GM12878 (cell line): ENCODE measurements around the gene SYNDIG1. TPM values are rescaled to one million over a fixed set of nuclear protein-coding genes. Genes with fewer than 3 reads are reported as not detected.

ENCODE experiments used
- ATAC-seq: fragments of 200-7000 bp; cut with Tn5 transposase; 3 replicates; pipeline ENCODE4 v1.9.1; 2020; ENCODE audit warnings: mild to moderate bottlenecking, moderate library complexity
- BruUV-seq: library from RNA; stranded (reverse); fragments of 400-500 nt; replicated peaks from 2 replicates; lab custom pipeline; 2021; lab: Mats Ljungman, UMichigan
- CTCF ChIA-PET: fragments of 300-600 bp; sonication (Branson Sonifier 250); formaldehyde crosslinking; extraction: SDS; loops from one replicate; lab custom pipeline; 2021; ENCODE audit warnings: inconsistent platforms; lab: Yijun Ruan, JAX
- POLR2A ChIA-PET: fragments of 350-600 bp; formaldehyde crosslinking; extraction: SDS; loops from one replicate; lab custom pipeline; 2021; ENCODE audit warnings: inconsistent platforms; lab: Charles Lee
- RAD21 ChIA-PET: fragments of 300-600 bp; sonication (Branson Sonifier 250); formaldehyde crosslinking; loops from one replicate; lab custom pipeline; 2023; ENCODE audit warnings: antibody characterized with exemption; ENCODE audit not compliant: unreplicated experiment; lab: Charles Lee
- SMC1A ChIA-PET: fragments of 300-600 bp; sonication (Branson Sonifier 250); formaldehyde crosslinking; loops from one replicate; lab custom pipeline; 2023; ENCODE audit not compliant: unreplicated experiment, uncharacterized antibody; lab: Charles Lee
- DNase-seq: peaks from one replicate; pipeline ENCODE4 v3.0.0-alpha.2; 2011; ENCODE audit warnings: low read depth, low spot score
- FAIRE-seq: peaks from 3 replicates; lab custom pipeline; 2011; peaks lifted over from hg19 to GRCh38; lab: Jason Lieb, UNC
- H2AFZ ChIP-seq: 2 replicates; pipeline ENCODE4 v1.6.0; 2011; ENCODE audit warnings: low read depth, low read length, control low read depth; ENCODE audit not compliant: control insufficient read depth
- H3K27ac ChIP-seq: 2 replicates; pipeline ENCODE4 v1.5.1; 2011; ENCODE audit warnings: control low read depth; ENCODE audit not compliant: control insufficient read depth, insufficient read depth
- H3K27me3 ChIP-seq, 2 experiments: replicated peaks in 1 of 2; 2 replicates each; pipeline versions ENCODE4 v1.6.0 to v1.6.1; 2011; ENCODE audit warnings: low read length in 1 of 2; ENCODE audit not compliant: control insufficient read depth in 2 of 2, insufficient read depth in 2 of 2
- H3K36me3 ChIP-seq, 2 experiments: 2 replicates each; pipeline ENCODE4 v1.5.1; 2011; ENCODE audit warnings: low read length in 1 of 2; ENCODE audit not compliant: control insufficient read depth in 2 of 2, insufficient read depth in 2 of 2
- H3K4me1 ChIP-seq: 2 replicates; pipeline ENCODE4 v1.6.1; 2011; ENCODE audit warnings: mild to moderate bottlenecking, low read length, moderate library complexity, mixed read lengths; ENCODE audit not compliant: control insufficient read depth, insufficient read depth
- H3K4me2 ChIP-seq: 2 replicates; pipeline ENCODE4 v1.6.0; 2011; ENCODE audit warnings: control low read depth; ENCODE audit not compliant: control insufficient read depth, insufficient read depth
- H3K4me3 ChIP-seq: fragments of 200-600 bp; sonication (generic); 2 replicates; pipeline ENCODE4 v1.5.1; 2016
- H3K79me2 ChIP-seq: 2 replicates; pipeline ENCODE4 v1.6.0; 2011; ENCODE audit warnings: low read length; ENCODE audit not compliant: control insufficient read depth, insufficient read depth
- H3K9ac ChIP-seq: 2 replicates; pipeline ENCODE4 v1.8.0; 2011; ENCODE audit warnings: low read length, control low read depth, mixed read lengths; ENCODE audit not compliant: control insufficient read depth, insufficient read depth
- H3K9me3 ChIP-seq: replicated peaks from 3 replicates; pipeline ENCODE4 v1.5.1; 2011; ENCODE audit warnings: mild to moderate bottlenecking, low read length; ENCODE audit not compliant: control insufficient read depth, insufficient read depth
- H4K20me1 ChIP-seq: 2 replicates; pipeline ENCODE4 v1.6.0; 2011; ENCODE audit not compliant: control insufficient read depth, insufficient read depth
- ASH2L ChIP-seq: fragments of 300-600, 200-600 bp; sonication (generic); IDR thresholded peaks from 2 replicates; pipeline ENCODE4 v1.6.1; 2017; ENCODE audit warnings: low read depth, mild to moderate bottlenecking, borderline replicate concordance
- MEF2B ChIP-seq: fragments of 450-650 bp; IDR thresholded peaks from 2 replicates; pipeline ENCODE4 v1.6.1; 2018; ENCODE audit warnings: mild to moderate bottlenecking, moderate library complexity; ENCODE audit not compliant: partially characterized antibody, poor library complexity, severe bottlenecking
- MYC ChIP-seq: IDR thresholded peaks from 2 replicates; pipeline ENCODE4 v1.6.1; 2011; ENCODE audit warnings: mild to moderate bottlenecking, low read length, moderate library complexity, inconsistent platforms; ENCODE audit not compliant: insufficient read depth, insufficient replicate concordance, insufficient read length, severe bottlenecking
- YBX1 ChIP-seq: fragments of 450-650 bp; IDR thresholded peaks from 2 replicates; pipeline ENCODE4 v1.6.1; 2016; ENCODE audit warnings: antibody characterized with exemption
- WGBS: methylation state at CpG from one replicate; pipeline ENCODE4 v1.1.6; 2016; ENCODE audit warnings: low lambda C conversion rate; ENCODE audit not compliant: insufficient replicate concordance, insufficient coverage; ENCODE audit errors: missing lambda C conversion rate; 5-methylcytosine and 5-hydroxymethylcytosine counted together
- in situ Hi-C: fragments of 300-500 bp; cut with MboI; formaldehyde crosslinking; loops from 9 replicates; pipeline ENCODE4 v1.14.3; 2018; ENCODE audit warnings: mixed read lengths
- intact Hi-C: fragments of 100-400 bp; cut with micrococcal nuclease; formaldehyde crosslinking; loops from one replicate; pipeline ENCODE4 v1.14.2; 2022; ENCODE audit not compliant: unreplicated experiment
- polyA plus RNA-seq, 11 experiments: library from polyadenylated mRNA; depleted of rRNA in 4 of 11; unstranded in 6 of 11; stranded (reverse) in 5 of 11; fragments of >200 nt; fragmentation: Nextera tagmentation in 4 of 11; fragmentation: Illumina TruSeq in 1 of 11; extraction: Ambion mirVana in 4 of 11; extraction: Trizol in 1 of 11; gene quantifications; 1 replicate in 1 of 11; 2 replicates in 10 of 11; pipeline versions ENCODE4 v1.2.1 to v1.2.3, GENCODE V29; 2011 to 2016; ENCODE audit warnings: inconsistent platforms in 2 of 11, missing spikeins in 2 of 11, low read depth in 1 of 11
- total RNA-seq, 4 experiments: library from RNA; depleted of rRNA in 3 of 4; stranded (reverse); fragments of >200 nt in 3 of 4; fragmentation: Illumina TruSeq in 1 of 4; extraction: Trizol in 1 of 4; gene quantifications; 2 replicates each; pipeline versions ENCODE4 v1.2.1 to v1.2.3, GENCODE V29; 2013 to 2021
- TF ChIP-seq, protein P1 (sequence below): fragments of 450-650 bp; IDR thresholded peaks from 2 replicates; pipeline ENCODE4 v1.6.1; 2017; ENCODE audit warnings: mild to moderate bottlenecking, moderate library complexity
- TF ChIP-seq, protein P2 (sequence below): fragments of 450-650 bp; IDR thresholded peaks from 2 replicates; pipeline ENCODE4 v1.6.1; 2017; ENCODE audit warnings: mild to moderate bottlenecking, low read depth, inconsistent platforms; ENCODE audit not compliant: poor library complexity, severe bottlenecking

SYNDIG1 gene
- total and polyA plus RNA-seq, 10 of the 15 experiments (the other 5 are each of a cell fraction or from before 2014, with no cell fraction given): not detected

GRCh38 chr20:24648919-24649318 is 179.5 kb downstream of the SYNDIG1 start (continued):
- TF ChIP-seq, protein P1, sequence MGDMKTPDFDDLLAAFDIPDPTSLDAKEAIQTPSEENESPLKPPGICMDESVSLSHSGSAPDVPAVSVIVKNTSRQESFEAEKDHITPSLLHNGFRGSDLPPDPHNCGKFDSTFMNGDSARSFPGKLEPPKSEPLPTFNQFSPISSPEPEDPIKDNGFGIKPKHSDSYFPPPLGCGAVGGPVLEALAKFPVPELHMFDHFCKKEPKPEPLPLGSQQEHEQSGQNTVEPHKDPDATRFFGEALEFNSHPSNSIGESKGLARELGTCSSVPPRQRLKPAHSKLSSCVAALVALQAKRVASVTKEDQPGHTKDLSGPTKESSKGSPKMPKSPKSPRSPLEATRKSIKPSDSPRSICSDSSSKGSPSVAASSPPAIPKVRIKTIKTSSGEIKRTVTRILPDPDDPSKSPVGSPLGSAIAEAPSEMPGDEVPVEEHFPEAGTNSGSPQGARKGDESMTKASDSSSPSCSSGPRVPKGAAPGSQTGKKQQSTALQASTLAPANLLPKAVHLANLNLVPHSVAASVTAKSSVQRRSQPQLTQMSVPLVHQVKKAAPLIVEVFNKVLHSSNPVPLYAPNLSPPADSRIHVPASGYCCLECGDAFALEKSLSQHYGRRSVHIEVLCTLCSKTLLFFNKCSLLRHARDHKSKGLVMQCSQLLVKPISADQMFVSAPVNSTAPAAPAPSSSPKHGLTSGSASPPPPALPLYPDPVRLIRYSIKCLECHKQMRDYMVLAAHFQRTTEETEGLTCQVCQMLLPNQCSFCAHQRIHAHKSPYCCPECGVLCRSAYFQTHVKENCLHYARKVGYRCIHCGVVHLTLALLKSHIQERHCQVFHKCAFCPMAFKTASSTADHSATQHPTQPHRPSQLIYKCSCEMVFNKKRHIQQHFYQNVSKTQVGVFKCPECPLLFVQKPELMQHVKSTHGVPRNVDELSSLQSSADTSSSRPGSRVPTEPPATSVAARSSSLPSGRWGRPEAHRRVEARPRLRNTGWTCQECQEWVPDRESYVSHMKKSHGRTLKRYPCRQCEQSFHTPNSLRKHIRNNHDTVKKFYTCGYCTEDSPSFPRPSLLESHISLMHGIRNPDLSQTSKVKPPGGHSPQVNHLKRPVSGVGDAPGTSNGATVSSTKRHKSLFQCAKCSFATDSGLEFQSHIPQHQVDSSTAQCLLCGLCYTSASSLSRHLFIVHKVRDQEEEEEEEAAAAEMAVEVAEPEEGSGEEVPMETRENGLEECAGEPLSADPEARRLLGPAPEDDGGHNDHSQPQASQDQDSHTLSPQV: no peak
- peak; percentile 41 for TF ChIP-seq MEF2B
- TF ChIP-seq, protein P2, sequence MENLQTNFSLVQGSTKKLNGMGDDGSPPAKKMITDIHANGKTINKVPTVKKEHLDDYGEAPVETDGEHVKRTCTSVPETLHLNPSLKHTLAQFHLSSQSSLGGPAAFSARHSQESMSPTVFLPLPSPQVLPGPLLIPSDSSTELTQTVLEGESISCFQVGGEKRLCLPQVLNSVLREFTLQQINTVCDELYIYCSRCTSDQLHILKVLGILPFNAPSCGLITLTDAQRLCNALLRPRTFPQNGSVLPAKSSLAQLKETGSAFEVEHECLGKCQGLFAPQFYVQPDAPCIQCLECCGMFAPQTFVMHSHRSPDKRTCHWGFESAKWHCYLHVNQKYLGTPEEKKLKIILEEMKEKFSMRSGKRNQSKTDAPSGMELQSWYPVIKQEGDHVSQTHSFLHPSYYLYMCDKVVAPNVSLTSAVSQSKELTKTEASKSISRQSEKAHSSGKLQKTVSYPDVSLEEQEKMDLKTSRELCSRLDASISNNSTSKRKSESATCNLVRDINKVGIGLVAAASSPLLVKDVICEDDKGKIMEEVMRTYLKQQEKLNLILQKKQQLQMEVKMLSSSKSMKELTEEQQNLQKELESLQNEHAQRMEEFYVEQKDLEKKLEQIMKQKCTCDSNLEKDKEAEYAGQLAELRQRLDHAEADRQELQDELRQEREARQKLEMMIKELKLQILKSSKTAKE: no peak

GRCh38 chr20:24649787-24650490 is 180.5 kb downstream of the SYNDIG1 start:
- SMC1A ChIA-PET: no interaction called here
- H3K4me3 ChIP-seq: no peak overlapping the region
- H3K4me2 ChIP-seq: 0 out of 2 replicates have a peak overlapping the region, but pooled peaks have one; percentile 8
- CTCF ChIA-PET: no interaction called here
- no peaks in the 10 kb centered on the region for H3K9me3 ChIP-seq
- no peaks in the 10 kb centered on the region; the same call in 1 of the 2 replicates for H3K4me1 ChIP-seq
- no peak for DNase-seq
- no peak overlapping the region for H3K27ac ChIP-seq
- no peak for ATAC-seq
- intact Hi-C loops: no loop called here
- no TSS peak for BruUV-seq
- no peaks in the 10 kb centered on the region for H4K20me1 ChIP-seq
- POLR2A ChIA-PET: no interaction called here
- H3K36me3 ChIP-seq: no peaks in the 10 kb centered on the region
- TF ChIP-seq ASH2L (no peak), YBX1 (no peak), MYC (no peak)
- TF ChIP-seq, all 136 proteins: peak for 0
- WGBS: 36% methylated on average over 11 of the region's 11 CpGs
- no peak for FAIRE-seq
- RAD21 ChIA-PET: no interaction called here
- in situ Hi-C loops: loop anchor here (5.0 kb wide), 1 partner anchor 52 kb away; no protein-coding TSS in a partner anchor
- no peak overlapping the region for H2AFZ ChIP-seq
- no peaks in the 10 kb centered on the region for H3K79me2 ChIP-seq
- H3K27me3 ChIP-seq: peaks cover 0 to 2% of the 10 kb centered on the region in 2 experiments; a peak in 3 of 4 replicates
- no peak overlapping the region for H3K9ac ChIP-seq
